Measurements from ENCODE around the gene LRRC75B. TPM values are rescaled to one million over a fixed set of nuclear protein-coding genes. Genes with fewer than 3 reads are reported as not detected.

Gene LRRC75B
- total and polyA plus RNA-seq, 9 donors = 8.0 to 14.9 (median 9.1) TPM

DNA sequence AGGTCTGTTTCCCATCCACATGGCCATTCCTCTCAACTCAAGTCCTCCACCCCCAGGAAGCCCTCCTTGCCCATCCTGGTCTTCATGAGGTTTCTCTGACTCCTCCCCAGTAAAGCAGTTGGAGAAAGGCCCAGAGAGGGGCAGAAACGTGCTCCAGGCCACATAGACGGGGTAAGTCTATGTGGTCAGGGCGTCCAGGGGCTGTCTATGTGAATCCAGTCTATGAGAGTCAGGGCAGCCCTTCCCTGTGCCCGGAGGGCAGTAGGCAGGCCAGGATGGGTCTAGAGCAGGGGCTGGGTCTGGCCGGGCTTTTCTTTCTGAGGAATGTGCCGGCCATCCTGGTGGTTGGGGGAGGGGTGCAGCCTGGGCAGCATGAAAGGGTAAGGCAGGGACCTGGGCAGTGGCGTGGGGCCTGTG, 49.7 kb downstream of the LRRC75B start:
- 85% methylated on average over 7 of the region's 7 CpGs for WGBS (ENCODE audit: insufficient coverage)
- DNase-seq = no peak
- Histone ChIP-seq H3K36me3 (ENCODE audit: control insufficient read depth, insufficient read depth, low read length) (peaks cover 78% of the 10 kb centered on the region), H3K27me3 (ENCODE audit: control insufficient read depth, insufficient read depth, low read length) (no peaks in the 10 kb centered on the region), H3K4me1 (ENCODE audit: control insufficient read depth, insufficient read depth, low read length) (peaks cover 43% of the 10 kb centered on the region), H3K4me3 (ENCODE audit: low read length) (no peak overlapping the region), H3K9me3 (replicated peaks; ENCODE audit: control insufficient read depth, low read depth, low read length) (no peaks in the 10 kb centered on the region), H3K27ac (ENCODE audit: low read length) (peak overlapping the region; percentile 47)

DNA sequence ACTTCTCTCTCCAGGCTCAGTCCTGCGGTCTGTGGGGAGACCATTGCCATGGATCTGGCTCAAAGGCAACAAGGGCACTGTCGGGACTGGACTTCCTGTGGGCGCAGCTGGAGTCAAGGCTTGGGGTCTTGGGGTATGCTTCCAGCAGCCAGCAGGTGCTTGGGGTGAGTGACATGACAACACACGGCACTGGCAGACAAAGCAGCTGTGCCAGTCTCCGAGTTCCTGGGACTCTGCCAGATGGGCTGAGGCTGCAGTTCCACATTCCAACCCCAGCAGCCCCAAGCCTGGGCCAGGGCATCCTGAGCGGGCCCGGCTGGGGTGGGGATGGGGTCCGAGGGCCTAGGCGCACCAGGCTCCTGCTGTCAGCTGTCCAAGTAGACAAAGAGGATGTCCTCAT, 50.2 kb downstream of the LRRC75B start:
- peaks cover 75% of the 10 kb centered on the region for H3K36me3 ChIP-seq (ENCODE audit: control insufficient read depth, insufficient read depth, low read length)
- H3K9me3 ChIP-seq (replicated peaks; ENCODE audit: control insufficient read depth, low read depth, low read length) = no peaks in the 10 kb centered on the region
- H3K4me3 ChIP-seq (ENCODE audit: low read length) = no peak overlapping the region
- peak; percentile 77 for DNase-seq
- peaks cover 43% of the 10 kb centered on the region for H3K4me1 ChIP-seq (ENCODE audit: control insufficient read depth, insufficient read depth, low read length)
- 91% methylated on average over 7 of the region's 9 CpGs for WGBS (ENCODE audit: insufficient coverage)
- H3K27ac ChIP-seq (ENCODE audit: low read length) = peak overlapping the region; percentile 20
- no peaks in the 10 kb centered on the region for H3K27me3 ChIP-seq (ENCODE audit: control insufficient read depth, insufficient read depth, low read length)

GRCh38 chr22:24541681-24542515, 51.0 kb downstream of the LRRC75B start:
- no peak overlapping the region for H3K4me3 ChIP-seq (ENCODE audit: low read length)
- no peak overlapping the region for H3K27ac ChIP-seq (ENCODE audit: low read length)
- H3K4me1 ChIP-seq (ENCODE audit: control insufficient read depth, insufficient read depth, low read length) = peaks cover 43% of the 10 kb centered on the region
- no peaks in the 10 kb centered on the region for H3K9me3 ChIP-seq (replicated peaks; ENCODE audit: control insufficient read depth, low read depth, low read length)
- WGBS (ENCODE audit: insufficient coverage) = 68% methylated on average over 3 of the region's 6 CpGs
- H3K36me3 ChIP-seq (ENCODE audit: control insufficient read depth, insufficient read depth, low read length) = peaks cover 70% of the 10 kb centered on the region
- H3K27me3 ChIP-seq (ENCODE audit: control insufficient read depth, insufficient read depth, low read length) = no peaks in the 10 kb centered on the region
- DNase-seq = no peak

DNA sequence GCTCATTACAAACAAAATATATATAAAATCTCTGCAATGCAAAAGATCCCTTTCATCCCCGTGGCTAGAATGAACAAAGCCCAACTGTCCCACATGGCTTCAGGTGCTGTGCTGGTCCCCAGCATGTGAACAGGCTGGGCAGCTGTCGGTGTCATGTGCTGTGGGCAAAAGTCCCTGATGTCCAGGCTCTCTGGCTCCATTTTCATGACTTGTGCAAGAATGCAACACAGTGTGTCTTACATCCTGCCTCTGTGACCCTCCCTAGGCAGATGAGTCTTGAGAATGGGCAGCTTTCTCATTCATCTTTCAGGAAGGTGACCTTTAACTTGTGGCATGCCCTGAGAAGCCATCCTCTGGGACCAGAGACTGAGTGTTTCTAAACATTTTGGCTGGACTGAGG, 52.4 kb downstream of the LRRC75B start:
- no peaks in the 10 kb centered on the region for H3K9me3 ChIP-seq (replicated peaks; ENCODE audit: control insufficient read depth, low read depth, low read length)
- no peak for DNase-seq
- no peaks in the 10 kb centered on the region for H3K27me3 ChIP-seq (ENCODE audit: control insufficient read depth, insufficient read depth, low read length)
- no peak overlapping the region for H3K27ac ChIP-seq (ENCODE audit: low read length)
- 94% methylated on average over 2 of the region's 2 CpGs for WGBS (ENCODE audit: insufficient coverage)
- peaks cover 61% of the 10 kb centered on the region for H3K36me3 ChIP-seq (ENCODE audit: control insufficient read depth, insufficient read depth, low read length)
- H3K4me1 ChIP-seq (ENCODE audit: control insufficient read depth, insufficient read depth, low read length) = peaks cover 37% of the 10 kb centered on the region
- H3K4me3 ChIP-seq (ENCODE audit: low read length) = no peak overlapping the region

- Histone ChIP-seq H3K27me3 (ENCODE audit: control insufficient read depth, insufficient read depth, low read length) (no peaks in the 10 kb centered on the region), H3K27ac (ENCODE audit: low read length) (no peak overlapping the region), H3K4me3 (ENCODE audit: low read length) (no peak overlapping the region), H3K4me1 (ENCODE audit: control insufficient read depth, insufficient read depth, low read length) (no peaks in the 10 kb centered on the region), H3K9me3 (replicated peaks; ENCODE audit: control insufficient read depth, low read depth, low read length) (no peaks in the 10 kb centered on the region), H3K36me3 (ENCODE audit: control insufficient read depth, insufficient read depth, low read length) (peaks cover 26% of the 10 kb centered on the region)
- 82% methylated on average over 2 of the region's 3 CpGs for WGBS (ENCODE audit: insufficient coverage)
- no peak for DNase-seq
Measured at GRCh38 chr22:24536089-24536488, 56.8 kb downstream of the LRRC75B start.

Other genes starting within 250 kb of the LRRC75B start
- 8.9 TPM for gene ADORA2A, start 165.5 kb downstream of the LRRC75B start, total RNA-seq
- gene ADORA2A, start 165.5 kb downstream of the LRRC75B start, polyA plus RNA-seq (ENCODE audit: insufficient read depth in 1 of 8, insufficient read length in 8 of 8, low replicate concordance in 1 of 8) = 10 to 100 TPM in 5 of 8 donors, 1 to 10 TPM in 3; 8.1 to 15.5 (median 11.3) TPM
- 0.75 TPM for gene UPB1, start 97.7 kb downstream of the LRRC75B start, total RNA-seq
- 1 to 10 TPM in 1 of 8 donors, under 1 TPM in 7; 0.29 to 1.0 (median 0.53) TPM for gene UPB1, start 97.7 kb downstream of the LRRC75B start, polyA plus RNA-seq (ENCODE audit: insufficient read depth in 1 of 8, insufficient read length in 8 of 8, low replicate concordance in 1 of 8)
- 73.6 TPM for gene GUCD1, start 37.9 kb downstream of the LRRC75B start, total RNA-seq
- 10 to 100 TPM; 67.1 to 81.1 (median 72.3) TPM for gene GUCD1, start 37.9 kb downstream of the LRRC75B start, polyA plus RNA-seq (ENCODE audit: insufficient read depth in 1 of 8, insufficient read length in 8 of 8, low replicate concordance in 1 of 8)
- 102 TPM for gene SNRPD3, start 37.1 kb downstream of the LRRC75B start, total RNA-seq
- 100 to 1,000 TPM; 103 to 151 (median 124) TPM for gene SNRPD3, start 37.1 kb downstream of the LRRC75B start, polyA plus RNA-seq (ENCODE audit: insufficient read depth in 1 of 8, insufficient read length in 8 of 8, low replicate concordance in 1 of 8)
- 2.3 TPM for gene GGT1, start 10.1 kb upstream of the LRRC75B start, total RNA-seq
- 1 to 10 TPM; 2.4 to 7.8 (median 2.9) TPM for gene GGT1, start 10.1 kb upstream of the LRRC75B start, polyA plus RNA-seq (ENCODE audit: insufficient read depth in 1 of 8, insufficient read length in 8 of 8, low replicate concordance in 1 of 8)
- under 0.01 TPM for gene PIWIL3, start 181.6 kb upstream of the LRRC75B start, total RNA-seq
- under 1 TPM in 2 of 8 donors, not detected in 6; 0.06 to 0.07 TPM for gene PIWIL3, start 181.6 kb upstream of the LRRC75B start, polyA plus RNA-seq (ENCODE audit: insufficient read depth in 1 of 8, insufficient read length in 8 of 8, low replicate concordance in 1 of 8)
- 0.13 TPM for gene SGSM1, start 213.1 kb upstream of the LRRC75B start, total RNA-seq
- gene SGSM1, start 213.1 kb upstream of the LRRC75B start, polyA plus RNA-seq (ENCODE audit: insufficient read depth in 1 of 8, insufficient read length in 8 of 8, low replicate concordance in 1 of 8) = under 1 TPM; 0.08 to 0.76 (median 0.18) TPM

Data from muscle of leg (tissue), 11 donors.